Activated CD8-positive, alpha-beta memory T cell treated with anti-CD3 and anti-CD28 coated beads for 4 hours (primary cell): ENCODE measurements around the gene WDR70.
"Not testable (repeated sequence)": the region's sequence is repeated elsewhere in the genome, so short reads cannot be mapped to it uniquely, and the experiment has no call there.

Source experiments
- DNase-seq, 2 donors: peaks; one replicate each; pipeline ENCODE4 v3.0.0-alpha.2; 2020; ENCODE audit warnings: low read depth in 2 of 2

The WDR70 gene

GRCh38 chr5:37795292-37795691 lies 416.2 kb downstream of the WDR70 start:
- DNase-seq, result not testable (repeated sequence)

- DNase-seq, result not testable (repeated sequence)
These were observed 417.3 kb downstream of the WDR70 start for GRCh38 chr5:37796435-37796834.

GRCh38 chr5:37799865-37800421 lies 420.8 kb downstream of the WDR70 start:
- DNase-seq, result no peak

DNA sequence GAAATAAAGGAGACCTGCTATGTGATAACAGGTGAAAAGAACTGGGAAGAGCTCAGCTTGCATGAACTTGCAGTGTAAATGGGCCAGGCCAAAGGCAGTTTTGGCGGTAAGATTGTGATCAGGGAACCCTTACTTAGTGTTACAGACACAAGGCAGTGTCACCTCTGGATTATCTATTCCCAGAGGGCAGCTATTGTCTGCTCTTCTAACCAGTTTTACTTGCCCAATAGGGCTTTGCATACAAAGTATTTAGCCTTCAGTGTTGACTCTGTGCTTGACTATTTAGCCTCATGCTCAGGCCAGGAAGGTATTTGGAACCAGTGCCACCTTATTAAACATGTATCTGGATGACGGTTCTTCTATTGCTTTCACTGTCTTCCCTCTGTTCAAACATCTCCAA lies 422.4 kb downstream of the WDR70 start:
- no peak for DNase-seq
